ENCODE data around the gene HECW1.

The HECW1 gene

DNA sequence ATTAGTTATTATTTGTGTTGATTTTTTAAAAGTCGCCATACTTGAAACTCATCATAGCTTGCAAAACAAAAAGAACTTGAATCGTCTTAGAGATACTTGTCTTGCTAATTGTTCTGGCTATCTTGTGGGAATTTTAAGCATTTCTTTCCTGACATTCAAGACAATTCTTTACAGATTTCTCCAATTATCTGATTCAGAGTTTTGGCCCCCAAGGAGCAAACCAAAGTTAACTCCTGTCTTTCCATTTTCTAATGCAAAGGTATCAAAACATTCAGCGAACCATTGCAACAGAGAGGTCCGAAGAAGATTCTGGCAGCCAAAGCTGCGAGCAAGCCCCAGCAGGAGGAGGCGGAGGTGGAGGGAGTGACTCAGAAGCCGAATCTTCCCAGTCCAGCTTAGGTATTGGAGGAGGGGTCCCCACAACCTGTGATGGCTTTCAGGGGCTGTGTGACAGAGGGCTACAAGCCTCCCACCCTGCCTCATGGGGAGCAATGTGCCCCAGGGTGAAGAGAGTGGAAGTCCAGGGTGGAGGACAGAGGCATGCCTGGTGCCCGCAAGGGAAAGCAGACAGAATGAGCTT, 351.0 kb downstream of the HECW1 start:
- no peaks in the 10 kb centered on the region for H3K27me3 ChIP-seq (ENCODE audit: insufficient read depth, low read length, poor library complexity, severe bottlenecking)
- H3F3A ChIP-seq (ENCODE audit: low read depth) = no peaks in the 10 kb centered on the region
- H3K79me2 ChIP-seq (ENCODE audit: insufficient read depth, low read length) = no peaks in the 10 kb centered on the region
- H3K36me3 ChIP-seq (ENCODE audit: insufficient read depth, low read length) = no peaks in the 10 kb centered on the region
- no peak overlapping the region for H3K4me3 ChIP-seq (ENCODE audit: low read length, poor library complexity, severe bottlenecking)
- no peaks in the 10 kb centered on the region for H3K9me2 ChIP-seq (replicated peaks; ENCODE audit: low read depth, low read length)
- H3K9ac ChIP-seq (ENCODE audit: low read depth, low read length, poor library complexity, severe bottlenecking) = no peak overlapping the region
- H2AFZ ChIP-seq (ENCODE audit: low read length) = no peak overlapping the region
- no peak for TF ChIP-seq CTCF (conservative IDR thresholded peaks at IDR 0.05; ENCODE audit: low read length)
- no peak for TF ChIP-seq EZH2phosphoT487 (IDR thresholded peaks at IDR 0.05; ENCODE audit: borderline replicate concordance)
- no peaks in the 10 kb centered on the region for H3K9me3 ChIP-seq (ENCODE audit: insufficient read depth, low read depth, low read length)
- H4K20me1 ChIP-seq (ENCODE audit: insufficient read depth, low read length, poor library complexity, severe bottlenecking) = no peaks in the 10 kb centered on the region
- no peak overlapping the region for H3K4me2 ChIP-seq (ENCODE audit: low read depth, low read length, poor library complexity, severe bottlenecking)
- H3K4me1 ChIP-seq (ENCODE audit: insufficient read depth, low read length, poor library complexity, severe bottlenecking) = peaks cover 16% of the 10 kb centered on the region

DNA sequence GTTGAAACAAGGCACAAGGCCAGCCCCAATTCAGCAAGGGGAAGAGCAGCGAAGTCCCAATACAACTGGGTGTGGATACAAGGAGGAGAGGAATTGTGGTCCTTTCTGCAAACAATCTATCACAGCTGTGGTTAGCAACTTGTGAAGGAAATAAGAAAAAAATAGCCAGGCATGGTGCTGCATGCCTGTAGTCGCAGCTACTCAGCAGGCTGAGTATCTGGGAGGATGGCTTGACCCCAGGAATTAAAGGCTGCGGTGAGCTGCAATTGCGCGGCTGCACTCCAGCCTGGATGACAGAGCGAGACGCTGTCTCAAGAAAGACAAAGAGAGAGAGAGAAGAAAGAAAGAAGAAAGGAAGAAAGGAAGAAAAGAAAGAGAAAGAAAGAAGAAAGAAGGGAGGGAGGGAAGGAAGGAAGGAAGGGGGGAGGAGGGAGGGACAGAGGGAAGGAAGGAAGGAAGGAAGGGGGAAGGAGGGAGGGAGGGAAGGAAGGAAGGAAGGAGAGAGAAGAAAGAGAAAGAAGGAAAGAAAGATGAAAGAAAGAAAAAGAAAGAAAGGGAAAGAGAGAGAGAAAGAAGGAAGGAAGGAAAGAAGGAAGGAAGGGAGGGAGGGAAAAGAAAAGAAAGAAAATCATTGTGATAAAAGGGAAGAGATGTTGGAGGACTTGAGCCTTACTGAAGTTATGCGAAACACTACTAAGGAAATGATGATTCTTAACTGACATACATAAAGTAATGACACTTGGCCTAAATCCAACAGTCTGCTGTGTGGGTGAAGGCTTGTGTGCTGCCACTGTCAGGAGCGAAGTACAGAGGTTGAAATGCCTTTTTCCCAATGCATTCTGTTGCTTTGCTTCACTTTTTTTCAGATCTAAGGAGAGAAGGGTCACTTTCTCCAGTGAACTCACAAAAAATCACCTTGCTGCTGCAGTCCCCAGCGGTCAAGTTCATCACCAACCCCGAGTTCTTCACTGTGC, 353.4 kb downstream of the HECW1 start:
- Histone ChIP-seq H3F3A (ENCODE audit: low read depth) (no peaks in the 10 kb centered on the region), H4K20me1 (ENCODE audit: insufficient read depth, low read length, poor library complexity, severe bottlenecking) (no peaks in the 10 kb centered on the region), H3K9ac (ENCODE audit: low read depth, low read length, poor library complexity, severe bottlenecking) (peak overlapping the region; percentile 50), H2AFZ (ENCODE audit: low read length) (peak overlapping the region; percentile 81), H3K9me3 (ENCODE audit: insufficient read depth, low read depth, low read length) (no peaks in the 10 kb centered on the region), H3K27me3 (ENCODE audit: insufficient read depth, low read length, poor library complexity, severe bottlenecking) (no peaks in the 10 kb centered on the region), H3K4me3 (ENCODE audit: low read length, poor library complexity, severe bottlenecking) (no peak overlapping the region), H3K9me2 (replicated peaks; ENCODE audit: low read depth, low read length) (no peaks in the 10 kb centered on the region), H3K4me1 (ENCODE audit: insufficient read depth, low read length, poor library complexity, severe bottlenecking) (peaks cover 16% of the 10 kb centered on the region), H3K36me3 (ENCODE audit: insufficient read depth, low read length) (no peaks in the 10 kb centered on the region), H3K4me2 (ENCODE audit: low read depth, low read length, poor library complexity, severe bottlenecking) (peak overlapping the region; percentile 48), H3K79me2 (ENCODE audit: insufficient read depth, low read length) (no peaks in the 10 kb centered on the region)
- TF ChIP-seq EZH2phosphoT487 (IDR thresholded peaks at IDR 0.05; ENCODE audit: borderline replicate concordance) (no peak), CTCF (conservative IDR thresholded peaks at IDR 0.05; ENCODE audit: low read length) (no peak)

GRCh38 chr7:43467406-43467805, 355.0 kb downstream of the HECW1 start:
- no peaks in the 10 kb centered on the region for H3K9me3 ChIP-seq (ENCODE audit: insufficient read depth, low read depth, low read length)
- no peak overlapping the region for H3K9ac ChIP-seq (ENCODE audit: low read depth, low read length, poor library complexity, severe bottlenecking)
- H3K4me2 ChIP-seq (ENCODE audit: low read depth, low read length, poor library complexity, severe bottlenecking) = no peak overlapping the region
- H3K4me3 ChIP-seq (ENCODE audit: low read length, poor library complexity, severe bottlenecking) = no peak overlapping the region
- no peaks in the 10 kb centered on the region for H3K27me3 ChIP-seq (ENCODE audit: insufficient read depth, low read length, poor library complexity, severe bottlenecking)
- TF ChIP-seq EZH2phosphoT487 (IDR thresholded peaks at IDR 0.05; ENCODE audit: borderline replicate concordance) (no peak), CTCF (conservative IDR thresholded peaks at IDR 0.05; ENCODE audit: low read length) (no peak)
- H3F3A ChIP-seq (ENCODE audit: low read depth) = no peaks in the 10 kb centered on the region
- no peaks in the 10 kb centered on the region for H3K79me2 ChIP-seq (ENCODE audit: insufficient read depth, low read length)
- H3K4me1 ChIP-seq (ENCODE audit: insufficient read depth, low read length, poor library complexity, severe bottlenecking) = peaks cover 25% of the 10 kb centered on the region
- no peaks in the 10 kb centered on the region for H3K9me2 ChIP-seq (replicated peaks; ENCODE audit: low read depth, low read length)
- H2AFZ ChIP-seq (ENCODE audit: low read length) = peak overlapping the region; percentile 6; the same call in 1 of the 2 replicates
- H3K36me3 ChIP-seq (ENCODE audit: insufficient read depth, low read length) = no peaks in the 10 kb centered on the region
- H4K20me1 ChIP-seq (ENCODE audit: insufficient read depth, low read length, poor library complexity, severe bottlenecking) = no peaks in the 10 kb centered on the region
